Stimulated activated CD8-positive, alpha-beta memory T cell treated with anti-CD3 and anti-CD28 coated beads, Interleukin-7, amount 100 ng/mL, for 48 hours (primary cell): Measurements from ENCODE around the gene LBX2.
"Not testable (repeated sequence)": the region's sequence is repeated elsewhere in the genome, so short reads cannot be mapped to it uniquely, and the experiment has no call there.

Source experiments
- DNase-seq, 2 donors: peaks; one replicate each; pipeline ENCODE4 v3.0.0-alpha.2; 2020; ENCODE audit warnings: low read depth in 1 of 2; ENCODE audit errors: extremely low read depth in 1 of 2

The LBX2 gene

DNA sequence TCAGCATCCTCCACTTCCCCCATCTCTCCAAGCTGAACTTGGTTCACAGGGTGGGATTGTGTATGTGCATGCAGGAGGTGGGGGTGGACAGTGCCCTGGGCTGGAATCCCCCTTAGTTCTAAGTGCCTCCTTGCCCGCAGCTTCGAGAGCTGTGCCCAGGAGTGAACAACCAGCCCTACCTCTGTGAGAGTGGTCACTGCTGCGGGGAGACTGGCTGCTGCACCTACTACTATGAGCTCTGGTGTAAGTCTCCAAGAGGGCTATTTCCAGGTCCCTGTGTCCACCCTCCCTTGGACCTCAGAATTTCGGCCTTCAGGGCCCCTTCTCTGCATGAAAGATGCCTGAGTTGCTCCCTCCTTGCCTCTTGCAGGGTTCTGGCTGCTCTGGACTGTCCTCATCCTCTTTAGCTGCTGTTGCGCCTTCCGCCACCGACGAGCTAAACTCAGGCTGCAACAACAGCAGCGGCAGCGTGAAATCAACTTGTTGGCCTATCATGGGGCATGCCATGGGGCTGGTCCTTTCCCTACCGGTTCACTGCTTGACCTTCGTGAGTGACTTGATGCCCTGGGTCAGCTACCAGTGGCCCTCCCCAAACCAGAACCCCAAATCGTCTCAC lies 39.8 kb downstream of the LBX2 start:
- not testable (repeated sequence) for DNase-seq

DNA sequence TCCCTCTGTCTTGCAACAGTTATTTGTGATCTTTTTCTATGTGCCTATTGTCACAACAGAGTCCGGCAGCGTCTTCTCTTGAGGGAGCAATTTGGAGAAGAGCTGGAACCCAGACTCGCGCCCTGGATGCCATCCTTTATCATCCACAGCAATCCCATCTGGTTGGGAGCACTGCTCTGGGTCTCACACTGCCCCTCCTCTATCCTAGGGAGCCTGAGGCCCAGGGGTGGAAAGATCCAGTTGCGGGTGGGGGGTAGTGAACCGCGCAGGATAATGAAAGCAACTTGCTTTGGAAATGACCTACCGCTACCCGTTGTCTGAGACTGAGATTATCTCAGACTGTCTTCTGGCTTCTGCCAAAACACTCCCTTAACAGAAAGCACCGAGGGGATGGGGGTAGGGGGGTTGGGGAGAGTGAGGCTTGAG lies 40.5 kb downstream of the LBX2 start:
- DNase-seq = no peak

DNA sequence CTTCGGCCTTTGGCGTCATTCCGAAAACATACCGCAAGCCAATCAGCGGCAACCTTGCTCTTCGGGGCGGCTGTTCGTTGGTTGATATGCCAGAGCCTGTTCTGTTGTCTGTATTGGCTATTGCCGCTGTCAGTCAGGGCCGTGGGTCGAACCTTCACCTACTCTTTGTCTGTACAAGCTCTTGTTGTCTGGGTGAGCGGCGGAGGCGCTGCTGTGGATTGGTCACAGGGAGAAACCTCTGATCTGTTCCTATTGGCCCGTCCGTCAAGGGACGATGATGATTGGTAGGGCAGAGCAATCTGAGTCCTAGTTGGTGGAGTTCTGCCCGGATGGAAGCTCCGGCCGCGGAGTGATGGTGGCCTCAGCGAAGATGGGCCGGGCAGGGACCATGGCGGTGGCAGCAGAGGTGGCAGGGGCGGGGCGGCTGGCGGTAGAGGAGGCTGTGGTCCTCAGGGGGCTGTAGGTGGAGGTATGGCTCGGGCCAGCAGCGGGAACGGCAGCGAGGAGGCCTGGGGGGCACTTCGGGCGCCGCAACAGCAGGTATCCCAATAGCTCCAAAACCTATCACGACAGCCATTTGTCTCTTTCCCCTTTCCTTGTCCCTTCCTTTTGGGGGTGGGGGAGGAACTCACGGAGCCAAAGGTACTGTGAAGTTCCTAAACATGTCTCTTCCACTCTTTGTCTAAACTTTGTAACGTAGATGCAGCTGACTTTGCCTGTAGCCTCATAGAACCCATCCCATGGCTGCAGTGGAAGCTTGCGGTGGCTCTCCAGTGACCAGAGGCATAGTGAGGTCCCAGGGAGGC lies 41.1 kb downstream of the LBX2 start, which contains the start of gene WBP1:
Gene WBP1 (plus strand): TSS at position 307 of the 806 bp plus-strand sequence. CDS start 165 bp downstream, at position 472.
- peak; percentile 95 to 100 for DNase-seq

DNA sequence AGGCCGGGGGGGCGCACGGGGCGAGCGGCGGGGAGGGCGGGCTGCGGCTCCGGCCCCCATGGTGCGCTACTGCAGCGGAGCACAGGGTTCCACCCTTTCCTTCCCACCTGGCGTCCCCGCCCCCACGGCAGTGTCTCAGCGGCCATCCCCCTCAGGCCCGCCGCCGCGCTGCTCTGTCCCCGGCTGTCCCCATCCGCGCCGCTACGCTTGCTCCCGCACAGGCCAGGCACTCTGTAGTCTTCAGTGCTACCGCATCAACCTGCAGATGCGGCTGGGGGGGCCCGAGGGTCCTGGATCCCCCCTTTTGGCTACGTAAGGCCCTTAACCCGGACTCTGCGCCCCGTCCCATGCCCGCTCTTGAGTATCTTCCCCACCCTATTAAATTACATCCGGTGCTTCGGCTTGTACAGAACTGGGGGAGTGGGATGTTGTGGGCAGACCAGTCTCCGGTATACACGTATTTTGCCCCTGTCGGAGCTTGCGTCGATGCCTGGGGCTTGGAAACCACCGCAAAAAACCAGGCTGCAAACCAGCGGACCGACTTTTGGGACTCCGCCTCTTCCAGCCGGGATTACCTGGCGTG lies 41.8 kb downstream of the LBX2 start:
- DNase-seq = peak; percentile 71 to 80

DNA sequence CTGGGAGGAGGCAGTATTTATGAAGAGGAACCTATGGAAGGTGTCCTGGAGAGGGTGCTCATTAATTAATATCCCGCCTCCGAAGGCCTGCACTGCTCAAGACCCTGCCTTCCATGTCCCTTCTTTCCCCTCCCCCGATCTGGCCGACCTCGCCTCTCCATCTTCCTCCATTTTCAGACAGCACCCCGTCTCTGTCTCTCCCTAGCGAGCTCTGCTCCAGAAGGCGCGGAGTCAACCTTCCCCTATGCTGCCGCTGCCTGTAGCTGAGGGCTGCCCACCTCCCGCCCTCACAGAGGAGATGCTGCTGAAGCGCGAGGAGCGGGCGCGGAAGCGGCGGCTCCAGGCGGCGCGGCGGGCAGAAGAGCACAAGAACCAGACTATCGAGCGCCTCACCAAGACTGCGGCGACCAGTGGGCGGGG lies 42.3 kb downstream of the LBX2 start:
- no peak for DNase-seq

DNA sequence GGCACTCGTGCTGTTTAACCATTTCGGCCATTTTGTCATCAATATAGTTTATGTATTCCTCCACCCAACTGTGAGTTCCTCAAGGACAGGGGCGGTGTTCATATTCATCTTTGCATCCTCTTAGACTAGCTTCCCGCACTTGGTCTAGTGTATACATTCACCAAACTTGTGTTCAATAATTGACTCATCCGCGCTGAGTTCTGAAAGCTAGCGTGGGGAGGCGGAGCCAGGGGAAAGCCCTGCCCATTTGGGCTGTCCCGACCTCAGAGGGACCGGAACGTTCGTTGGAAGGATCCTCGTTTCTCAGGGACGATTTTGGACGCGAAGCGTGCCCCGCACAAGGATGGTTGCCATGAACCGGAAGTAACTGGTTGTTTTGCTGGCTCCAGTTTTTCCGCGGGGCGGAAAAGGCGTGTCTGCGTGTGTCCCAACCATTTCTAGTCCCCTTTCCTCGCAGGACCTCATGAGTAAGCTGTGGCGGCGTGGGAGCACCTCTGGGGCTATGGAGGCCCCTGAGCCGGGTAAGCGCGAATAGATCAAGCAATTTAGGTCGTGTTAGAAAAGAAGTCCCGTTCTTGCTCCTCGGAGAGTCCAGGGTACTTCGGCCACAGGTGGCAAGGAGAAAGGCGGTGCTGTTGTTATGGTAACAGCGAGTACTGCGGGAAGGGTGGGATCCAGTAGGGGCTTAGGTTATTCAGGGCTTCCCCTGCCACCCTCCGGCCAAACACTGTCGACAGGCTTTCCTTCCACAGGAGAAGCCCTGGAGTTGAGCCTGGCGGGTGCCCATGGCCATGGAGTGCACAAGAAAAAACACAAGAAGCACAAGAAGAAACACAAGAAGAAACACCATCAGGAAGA lies 44.5 kb downstream of the LBX2 start, which contains the start of gene INO80B:
Gene INO80B (plus strand): TSS at position 434 of the 858 bp plus-strand sequence. CDS start 30 bp downstream, at position 464.
- peak; percentile 90 to 96 for DNase-seq

DNA sequence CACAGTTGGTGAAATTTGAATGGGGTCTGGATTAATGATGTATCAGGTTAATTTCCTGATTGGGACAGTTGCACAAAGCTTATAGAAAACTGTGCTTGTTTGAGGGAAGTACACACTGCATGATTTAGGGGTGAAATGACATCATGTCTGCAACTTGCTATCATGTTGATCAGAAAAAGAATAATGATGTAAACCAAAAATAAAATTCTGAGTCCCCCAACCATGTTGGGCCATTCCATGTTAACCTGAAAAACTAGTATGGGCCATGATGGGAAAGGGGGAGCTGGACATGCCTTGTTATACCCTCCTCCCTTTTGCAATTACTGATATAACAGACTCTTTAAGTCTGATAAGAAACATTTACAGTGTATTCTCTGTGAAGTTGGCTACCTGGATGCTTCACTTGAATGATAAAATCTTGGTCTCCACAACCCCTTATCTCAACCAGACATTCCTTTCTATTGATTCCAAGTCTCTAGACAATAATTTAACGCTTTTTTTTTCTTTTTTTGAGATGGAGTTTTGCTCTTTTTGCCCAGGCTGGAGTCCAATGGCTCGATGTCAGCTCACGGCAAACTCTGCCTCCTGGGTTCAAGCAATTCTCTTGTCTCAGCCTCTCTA lies 48.7 kb downstream of the LBX2 start:
- no peak for DNase-seq

DNA sequence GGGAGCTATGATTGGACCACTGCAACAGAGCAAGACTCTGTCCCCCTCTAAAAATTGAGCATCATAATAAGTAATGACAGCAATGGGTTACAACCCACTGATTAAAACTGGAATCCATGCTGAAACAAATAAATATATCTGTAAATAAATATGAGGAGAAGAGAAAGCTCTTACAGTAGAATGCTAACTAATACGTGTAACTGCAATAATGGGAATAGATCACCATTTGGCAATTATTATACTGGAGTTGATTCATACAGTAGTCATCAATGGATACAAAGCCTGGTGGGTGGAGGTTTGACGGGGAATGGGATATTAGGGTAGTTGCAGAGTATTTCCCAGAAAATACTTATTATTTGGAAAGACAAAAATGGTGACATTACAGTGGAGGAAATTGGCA lies 50.6 kb downstream of the LBX2 start:
- no peak for DNase-seq
